Fibroblast of villous mesenchyme (primary cell): Measurements from ENCODE around the gene TLE6. TPM values are rescaled to one million over a fixed set of nuclear protein-coding genes. Genes with fewer than 3 reads are reported as not detected.
A peak's percentile ranks its signal among the peaks of the same experiment; 100 is the strongest.

ENCODE experiments used
- DNase-seq: peaks from one replicate; pipeline ENCODE4 v3.0.0-alpha.2; 2010; ENCODE audit warnings: low read depth
- H3K4me3 ChIP-seq: 2 replicates; pipeline ENCODE4 v1.5.1; 2011; ENCODE audit warnings: low read depth, mild to moderate bottlenecking, low read length
- CTCF ChIP-seq: IDR thresholded peaks from 2 replicates; pipeline ENCODE4 v1.5.1; 2012; ENCODE audit warnings: low read depth, mild to moderate bottlenecking, low read length; ENCODE audit not compliant: insufficient read depth
- total RNA-seq: library from RNA; depleted of rRNA; stranded (reverse); fragments of >200 nt; gene quantifications from 2 replicates; pipeline ENCODE4 v1.2.3, GENCODE V29; 2012

The TLE6 gene
- total RNA-seq, 1 donor, result 1.7 TPM

DNA sequence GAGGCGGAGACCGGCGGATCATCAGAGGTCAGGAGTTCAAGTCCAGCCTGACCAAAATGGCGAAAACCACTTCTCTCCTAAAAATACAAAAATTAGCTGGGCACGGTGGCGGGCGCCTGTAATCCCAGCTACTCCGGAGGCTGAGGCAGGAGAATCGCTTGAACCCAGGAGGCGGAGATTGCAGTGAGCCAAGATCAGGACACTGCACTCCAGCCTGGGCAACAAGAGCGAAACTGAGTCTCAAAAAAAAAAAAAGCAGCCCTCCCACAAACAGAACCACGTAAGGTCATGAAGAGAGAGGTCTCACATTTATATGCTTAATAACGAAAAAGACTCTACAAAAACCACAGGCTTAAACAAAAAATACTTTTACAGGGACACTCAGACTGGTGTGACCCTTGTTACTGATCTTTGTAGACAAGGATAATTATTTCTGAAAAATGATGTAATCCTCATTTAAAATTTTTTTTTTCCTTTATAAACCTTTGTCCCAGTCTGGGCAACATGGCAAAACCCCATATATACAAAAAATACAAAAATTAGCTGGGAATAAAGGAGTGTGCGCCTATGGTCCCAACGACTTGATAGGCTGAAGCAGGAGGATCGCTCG is 31.7 kb upstream of the TLE6 start:
- no peak for TF ChIP-seq CTCF
- no peak for DNase-seq
- peak overlapping the region; percentile 80 for H3K4me3 ChIP-seq

GRCh38 chr19:2949939-2950285 is 27.5 kb upstream of the TLE6 start:
- no peak for TF ChIP-seq CTCF
- DNase-seq, result peak; percentile 89
- H3K4me3 ChIP-seq, result peak overlapping the region; percentile 88

DNA sequence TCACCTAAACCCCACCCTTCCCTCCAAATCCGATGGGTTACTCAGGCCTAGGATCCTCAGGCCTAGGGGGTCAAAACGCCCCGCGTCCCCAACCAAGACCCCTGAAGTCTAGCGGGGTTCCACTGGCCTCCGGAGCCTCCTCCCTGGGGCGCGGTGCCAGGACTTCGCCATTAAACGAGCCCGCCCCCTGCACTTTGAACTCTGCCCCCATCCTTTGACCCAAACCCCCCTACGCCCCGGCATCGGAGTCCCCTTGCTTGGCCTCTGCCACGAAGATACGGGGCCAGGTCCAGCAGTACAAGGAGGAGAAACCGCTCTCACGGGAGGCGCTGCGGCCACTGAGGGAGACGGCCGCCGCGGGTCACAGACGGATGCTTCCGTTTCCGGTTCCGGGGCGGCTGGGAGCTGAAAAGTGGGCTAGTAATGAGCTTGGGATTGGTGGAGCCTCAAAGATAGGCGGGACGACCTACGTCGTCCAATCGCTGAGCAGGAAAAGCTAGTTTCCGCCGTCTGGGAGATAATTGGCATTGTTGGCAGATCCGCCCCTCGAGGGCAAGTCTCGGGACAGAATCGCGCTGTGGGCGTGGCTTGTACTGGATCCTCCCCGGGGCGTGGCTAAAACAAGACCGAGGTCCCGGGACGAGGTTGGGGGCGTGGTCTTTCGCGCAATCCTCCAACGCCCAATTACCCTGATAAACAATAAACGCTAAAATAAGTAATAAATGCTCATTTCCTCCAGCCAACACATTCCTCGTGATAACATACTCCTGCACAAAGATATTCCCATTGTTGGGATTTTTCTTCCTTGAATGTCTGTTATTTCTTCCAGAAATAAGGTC is 26.9 kb upstream of the TLE6 start:
- H3K4me3 ChIP-seq, result peak overlapping the region; percentile 88
- TF ChIP-seq CTCF, result no peak

GRCh38 chr19:2952953-2953481 is 24.3 kb upstream of the TLE6 start:
- no peak for DNase-seq
- H3K4me3 ChIP-seq, result peak overlapping the region; percentile 28
- TF ChIP-seq CTCF, result no peak

More for the DNA sequence above, 26.9 kb upstream of the TLE6 start:
- DNase-seq, result peak; percentile 100

DNA sequence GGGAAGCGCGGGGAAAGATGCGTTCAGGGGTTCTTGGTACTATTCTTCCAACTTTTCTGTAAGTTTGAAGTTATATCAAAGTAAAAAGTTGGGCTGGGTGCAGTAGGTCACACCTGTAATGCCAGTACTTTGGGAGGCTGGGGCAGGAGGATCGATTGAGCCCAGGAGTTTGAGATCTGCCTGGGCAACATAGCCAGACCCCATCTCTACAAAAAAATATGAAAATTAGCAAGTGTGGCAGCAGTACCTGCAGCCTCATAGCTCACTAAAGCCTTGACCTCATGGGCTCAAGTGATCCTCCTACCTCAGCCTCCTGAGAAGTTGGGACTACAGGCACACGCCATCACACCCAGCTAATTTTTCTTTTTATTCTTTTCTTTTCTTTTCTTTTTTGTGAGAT is 20.2 kb upstream of the TLE6 start:
- no peak for TF ChIP-seq CTCF
- H3K4me3 ChIP-seq, result no peak overlapping the region
- DNase-seq, result no peak

GRCh38 chr19:2960120-2960519 is 17.2 kb upstream of the TLE6 start:
- DNase-seq, result no peak
- no peak overlapping the region for H3K4me3 ChIP-seq
- no peak for TF ChIP-seq CTCF
